HepG2 (cell line): ENCODE results near the gene HNRNPUL2. TPM values are rescaled to one million over a fixed set of nuclear protein-coding genes. Genes with fewer than 3 reads are reported as not detected.

Experiments used
- BATF2 ChIP-seq: sonication (generic); formaldehyde crosslinking; IDR thresholded peaks from 2 replicates; pipeline ENCODE4 v1.8.0; 2022; ENCODE audit warnings: mild to moderate bottlenecking, missing genetic modification reagents, moderate library complexity
- ETV5 ChIP-seq: IDR thresholded peaks from 2 replicates; pipeline ENCODE4 v1.6.1; 2018; ENCODE audit warnings: missing biosample characterization, missing genetic modification reagents, inconsistent platforms, borderline replicate concordance
- FLYWCH1 ChIP-seq: sonication (generic); formaldehyde crosslinking; IDR thresholded peaks from 2 replicates; pipeline ENCODE4 v1.8.1; 2023; ENCODE audit warnings: mild to moderate bottlenecking, missing genetic modification reagents
- KMT2A ChIP-seq: sonication (generic); formaldehyde crosslinking; IDR thresholded peaks from 2 replicates; pipeline ENCODE4 v1.4.0; 2020; ENCODE audit warnings: missing genetic modification reagents
- NFE2L2 ChIP-seq: fragments of 150-350 bp; IDR thresholded peaks from 2 replicates; pipeline ENCODE4 v1.6.1; 2014; ENCODE audit warnings: low read length
- NFKBIZ ChIP-seq: IDR thresholded peaks from 2 replicates; pipeline ENCODE4 v1.6.1; 2018; ENCODE audit warnings: missing genetic modification reagents, missing compliant biosample characterization
- NPAS2 ChIP-seq: sonication (generic); formaldehyde crosslinking; IDR thresholded peaks from 2 replicates; pipeline ENCODE4 v1.8.0; 2022; ENCODE audit warnings: mild to moderate bottlenecking, missing genetic modification reagents, borderline replicate concordance
- RARA ChIP-seq: IDR thresholded peaks from 2 replicates; pipeline ENCODE4 v1.6.1; 2016; ENCODE audit warnings: missing genetic modification reagents, missing compliant biosample characterization
- SMYD3 ChIP-seq: sonication (generic); formaldehyde crosslinking; IDR thresholded peaks from 2 replicates; pipeline ENCODE4 v1.8.1; 2023; ENCODE audit warnings: mild to moderate bottlenecking, missing genetic modification reagents
- TSC22D2 ChIP-seq: sonication (generic); formaldehyde crosslinking; IDR thresholded peaks from 2 replicates; pipeline ENCODE4 v1.5.1; 2020; ENCODE audit warnings: missing genetic modification reagents, mild to moderate bottlenecking, borderline replicate concordance
- ZNF142 ChIP-seq: sonication (generic); formaldehyde crosslinking; IDR thresholded peaks from 2 replicates; pipeline ENCODE4 v1.4.0; 2020; ENCODE audit warnings: missing genetic modification reagents
- ZNF333 ChIP-seq: sonication (generic); formaldehyde crosslinking; IDR thresholded peaks from 2 replicates; pipeline ENCODE4 v1.4.0; 2020; ENCODE audit warnings: mild to moderate bottlenecking, missing genetic modification reagents, borderline replicate concordance
- ZNF670 ChIP-seq: sonication (generic); formaldehyde crosslinking; IDR thresholded peaks from 2 replicates; pipeline ENCODE4 v1.8.0; 2022; ENCODE audit warnings: mild to moderate bottlenecking, missing genetic modification reagents, borderline replicate concordance
- ZNF766 ChIP-seq: sonication (generic); formaldehyde crosslinking; IDR thresholded peaks from 2 replicates; pipeline ENCODE4 v1.5.0; 2020; ENCODE audit warnings: missing genetic modification reagents, borderline replicate concordance
- ZNF775 ChIP-seq: sonication (generic); formaldehyde crosslinking; IDR thresholded peaks from 2 replicates; pipeline ENCODE4 v1.4.0; 2020; ENCODE audit warnings: missing genetic modification reagents, mild to moderate bottlenecking, moderate library complexity, borderline replicate concordance
- polyA plus RNA-seq, 8 experiments: library from polyadenylated mRNA; depleted of rRNA in 3 of 8; stranded (reverse) in 7 of 8; unstranded in 1 of 8; fragments of >200 nt; fragmentation: Illumina TruSeq in 4 of 8; extraction: Trizol in 4 of 8; gene quantifications; 2 replicates each; pipeline versions ENCODE4 v1.2.1 to v1.2.3, GENCODE V29; 2011 to 2016; ENCODE audit warnings: low read depth in 4 of 8, missing spikeins in 1 of 8, mixed read lengths in 1 of 8; ENCODE audit not compliant: insufficient read depth in 1 of 8
- total RNA-seq, 5 experiments: library from RNA; depleted of rRNA; stranded (reverse); fragments of >200 nt; fragmentation: Illumina TruSeq; extraction: Trizol; gene quantifications; 2 replicates each; pipeline ENCODE4 v1.2.3, GENCODE V29; 2016; ENCODE audit warnings: low read depth in 1 of 5
- TF ChIP-seq, protein P1 (sequence below): sonication (generic); formaldehyde crosslinking; IDR thresholded peaks from 2 replicates; pipeline ENCODE4 v1.5.1; 2020; ENCODE audit warnings: missing genetic modification reagents, mild to moderate bottlenecking, borderline replicate concordance
- TF ChIP-seq, protein P2 (sequence below): sonication (generic); formaldehyde crosslinking; IDR thresholded peaks from 2 replicates; pipeline ENCODE4 v1.4.0; 2020; ENCODE audit warnings: missing genetic modification reagents
- TF ChIP-seq, protein P3 (sequence below): sonication (generic); formaldehyde crosslinking; IDR thresholded peaks from 2 replicates; pipeline ENCODE4 v1.4.0; 2020; ENCODE audit warnings: missing genetic modification reagents

Gene HNRNPUL2
- total and polyA plus RNA-seq, 2 of the 13 experiments (the other 11 are each of a cell fraction or from before 2014, with no cell fraction given) = 8.4 to 9.6 TPM

GRCh38 chr11:62665075-62665598 is 62.1 kb downstream of the HNRNPUL2 start, which contains the start of the genes C11orf98 and CSKMT (continued):
- TF ChIP-seq ZNF142 (CRISPR knock-in tag) (peak; percentile 89), BATF2 (CRISPR knock-in tag) (no peak), ZNF333 (CRISPR knock-in tag) (peak; percentile 62; the same call in 1 of the 2 replicates), NFKBIZ (CRISPR knock-in tag) (no peak; the same call in 1 of the 2 replicates), TSC22D2 (CRISPR knock-in tag) (peak; percentile 95), ZNF766 (CRISPR knock-in tag) (peak; percentile 76), RARA (CRISPR knock-in tag) (no peak), SMYD3 (peak; percentile 75; the same call in 1 of the 2 replicates), ZNF775 (CRISPR knock-in tag) (no peak), KMT2A (no peak), NFE2L2 (no peak), FLYWCH1 (no peak), ETV5 (peak; percentile 82), NPAS2 (CRISPR knock-in tag) (no peak), ZNF670 (CRISPR knock-in tag) (no peak)
- TF ChIP-seq, protein P1, sequence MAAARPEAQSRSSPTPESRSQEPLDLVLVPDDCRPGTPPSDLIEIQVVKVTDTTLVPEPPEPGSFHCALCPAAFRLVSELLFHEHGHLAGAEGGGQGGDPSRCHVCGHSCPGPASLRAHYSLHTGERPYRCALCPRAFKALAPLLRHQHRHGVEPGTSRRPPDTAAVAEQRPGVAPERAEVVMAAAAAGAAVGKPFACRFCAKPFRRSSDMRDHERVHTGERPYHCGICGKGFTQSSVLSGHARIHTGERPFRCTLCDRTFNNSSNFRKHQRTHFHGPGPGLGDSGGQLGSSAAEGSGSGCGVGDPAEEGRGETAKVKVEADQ (CRISPR knock-in tag) = no peak
- TF ChIP-seq, protein P2, sequence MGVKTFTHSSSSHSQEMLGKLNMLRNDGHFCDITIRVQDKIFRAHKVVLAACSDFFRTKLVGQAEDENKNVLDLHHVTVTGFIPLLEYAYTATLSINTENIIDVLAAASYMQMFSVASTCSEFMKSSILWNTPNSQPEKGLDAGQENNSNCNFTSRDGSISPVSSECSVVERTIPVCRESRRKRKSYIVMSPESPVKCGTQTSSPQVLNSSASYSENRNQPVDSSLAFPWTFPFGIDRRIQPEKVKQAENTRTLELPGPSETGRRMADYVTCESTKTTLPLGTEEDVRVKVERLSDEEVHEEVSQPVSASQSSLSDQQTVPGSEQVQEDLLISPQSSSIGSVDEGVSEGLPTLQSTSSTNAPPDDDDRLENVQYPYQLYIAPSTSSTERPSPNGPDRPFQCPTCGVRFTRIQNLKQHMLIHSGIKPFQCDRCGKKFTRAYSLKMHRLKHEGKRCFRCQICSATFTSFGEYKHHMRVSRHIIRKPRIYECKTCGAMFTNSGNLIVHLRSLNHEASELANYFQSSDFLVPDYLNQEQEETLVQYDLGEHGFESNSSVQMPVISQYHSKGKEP (CRISPR knock-in tag) = no peak
- TF ChIP-seq, protein P3, sequence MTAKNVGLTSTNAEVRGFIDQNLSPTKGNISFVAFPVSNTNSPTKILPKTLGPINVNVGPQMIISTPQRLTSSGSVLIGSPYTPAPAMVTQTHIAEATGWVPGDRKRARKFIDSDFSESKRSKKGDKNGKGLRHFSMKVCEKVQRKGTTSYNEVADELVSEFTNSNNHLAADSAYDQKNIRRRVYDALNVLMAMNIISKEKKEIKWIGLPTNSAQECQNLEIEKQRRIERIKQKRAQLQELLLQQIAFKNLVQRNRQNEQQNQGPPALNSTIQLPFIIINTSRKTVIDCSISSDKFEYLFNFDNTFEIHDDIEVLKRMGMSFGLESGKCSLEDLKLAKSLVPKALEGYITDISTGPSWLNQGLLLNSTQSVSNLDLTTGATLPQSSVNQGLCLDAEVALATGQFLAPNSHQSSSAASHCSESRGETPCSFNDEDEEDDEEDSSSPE = peak; percentile 40; the same call in 1 of the 2 replicates
